SK-N-SH (cell line): ENCODE data around the gene FRMD3. TPM values are rescaled to one million over a fixed set of nuclear protein-coding genes. Genes with fewer than 3 reads are reported as not detected.

Experiments
- CTCF ChIA-PET: fragments of 300-600, 350-600 bp; formaldehyde crosslinking; extraction: SDS; loops from one replicate; lab custom pipeline; 2021; lab: Yijun Ruan, JAX
- POLR2A ChIA-PET: fragments of 350-600 bp; sonication (Branson Sonifier 250); formaldehyde crosslinking; extraction: SDS; loops from one replicate; lab custom pipeline; 2020; ENCODE audit warnings: antibody characterized with exemption, inconsistent platforms; lab: Yijun Ruan, JAX
- DNase-seq: peaks from one replicate; pipeline ENCODE4 v3.0.0; 2012
- H2AFZ ChIP-seq: fragments of 200-600 bp; sonication (generic); 2 replicates; pipeline ENCODE4 v1.8.1; 2016; ENCODE audit warnings: antibody characterized with exemption, mild to moderate bottlenecking, low read depth
- H3F3A ChIP-seq: fragments of 200-600 bp; sonication (generic); replicated peaks from 2 replicates; pipeline ENCODE3; 2016; ENCODE audit warnings: antibody characterized with exemption, mild to moderate bottlenecking; ENCODE audit not compliant: insufficient read depth
- H3K27ac ChIP-seq, 2 experiments: fragments of 200-500 bp in 1 of 2; fragments of 200-600 bp in 1 of 2; sonication (Bioruptor generic) in 1 of 2; sonication (generic), shearing (Covaris generic) in 1 of 2; 2 replicates each; pipeline versions ENCODE4 v1.5.1 to v1.6.1; 2014 to 2016; ENCODE audit warnings: low read depth in 2 of 2, inconsistent platforms in 1 of 2, low read length in 1 of 2, mild to moderate bottlenecking in 1 of 2, mixed read lengths in 1 of 2
- H3K27me3 ChIP-seq: fragments of 200-600 bp; sonication (generic), shearing (Covaris generic); 2 replicates; pipeline ENCODE4 v1.6.1; 2016; ENCODE audit warnings: mixed run types; ENCODE audit not compliant: insufficient read depth
- H3K36me3 ChIP-seq, 2 experiments: fragments of 200-500 bp in 1 of 2; fragments of 200-600 bp in 1 of 2; sonication (Bioruptor generic) in 1 of 2; sonication (generic) in 1 of 2; replicated peaks in 1 of 2; 2 replicates each; pipeline versions ENCODE3 to v1.5.1; 2014 to 2016; ENCODE audit warnings: low read length in 1 of 2, mild to moderate bottlenecking in 1 of 2; ENCODE audit not compliant: insufficient read depth in 2 of 2, control insufficient read depth in 1 of 2
- H3K4me1 ChIP-seq, 2 experiments: fragments of 200-500 bp in 1 of 2; fragments of 200-600 bp in 1 of 2; sonication (Bioruptor generic) in 1 of 2; sonication (generic), shearing (Covaris generic) in 1 of 2; 2 replicates each; pipeline versions ENCODE4 v1.5.1 to v1.6.1; 2014 to 2016; ENCODE audit warnings: low read depth in 1 of 2, low read length in 1 of 2, mixed run types in 1 of 2; ENCODE audit not compliant: insufficient read depth in 2 of 2, control insufficient read depth in 1 of 2
- H3K4me2 ChIP-seq: fragments of 200-600 bp; sonication (generic), shearing (Covaris generic); 2 replicates; pipeline ENCODE4 v1.6.1; 2017; ENCODE audit warnings: mixed run types
- H3K4me3 ChIP-seq, 2 experiments: fragments of 200-500 bp in 1 of 2; fragments of 200-600 bp in 1 of 2; sonication (Bioruptor generic) in 1 of 2; sonication (generic), shearing (Covaris generic) in 1 of 2; 2 replicates each; pipeline versions ENCODE4 v1.5.1 to v1.8.1; 2014 to 2016; ENCODE audit warnings: low read depth in 2 of 2, inconsistent platforms in 1 of 2, low read length in 1 of 2, mild to moderate bottlenecking in 1 of 2, mixed read lengths in 1 of 2, moderate library complexity in 1 of 2
- H3K79me2 ChIP-seq: fragments of 200-600 bp; sonication (generic); 2 replicates; pipeline ENCODE4 v1.8.1; 2017; ENCODE audit warnings: mild to moderate bottlenecking; ENCODE audit not compliant: insufficient read depth
- H3K9ac ChIP-seq: fragments of 200-600 bp; sonication (generic); 2 replicates; pipeline ENCODE4 v1.6.1; 2017; ENCODE audit warnings: mixed run types
- H3K9me2 ChIP-seq: fragments of 200-600 bp; sonication (generic); 2 replicates; pipeline ENCODE4 v1.6.1; 2017; ENCODE audit warnings: mixed run types
- H3K9me3 ChIP-seq: fragments of 200-600 bp; sonication (generic); 2 replicates; pipeline ENCODE4 v1.6.1; 2017; ENCODE audit warnings: mixed run types, mild to moderate bottlenecking, moderate library complexity
- H4K20me1 ChIP-seq: fragments of 200-600 bp; sonication (generic); 2 replicates; pipeline ENCODE4 v1.6.1; 2017; ENCODE audit warnings: mild to moderate bottlenecking, mixed run types; ENCODE audit not compliant: insufficient read depth
- CHD2 ChIP-seq: fragments of 150-350 bp; IDR thresholded peaks from 2 replicates; pipeline ENCODE4 v1.6.1; 2018; ENCODE audit warnings: low read length; ENCODE audit not compliant: partially characterized antibody
- ELF1 ChIP-seq: IDR thresholded peaks from 2 replicates; pipeline ENCODE4 v1.4.0; 2012
- EP300 ChIP-seq, 2 experiments: IDR thresholded peaks; 2 replicates each; pipeline versions ENCODE4 v1.4.0 to v1.6.1; 2012; ENCODE audit warnings: borderline replicate concordance in 1 of 2, low read depth in 1 of 2, low read length in 1 of 2
- FOSL2 ChIP-seq: IDR thresholded peaks from 2 replicates; pipeline ENCODE4 v1.4.0; 2012; ENCODE audit warnings: low read depth, mild to moderate bottlenecking, moderate library complexity, borderline replicate concordance
- FOXJ3 ChIP-seq: sonication (generic); formaldehyde crosslinking; IDR thresholded peaks from 2 replicates; pipeline ENCODE4 v1.5.1; 2020; ENCODE audit warnings: mild to moderate bottlenecking, missing genetic modification reagents
- FOXM1 ChIP-seq: IDR thresholded peaks from 2 replicates; pipeline ENCODE4 v1.4.0; 2012; ENCODE audit warnings: low read depth, mild to moderate bottlenecking
- GATA2 ChIP-seq: sonication (generic); formaldehyde crosslinking; IDR thresholded peaks from 2 replicates; pipeline ENCODE4 v1.5.0; 2020; ENCODE audit warnings: mild to moderate bottlenecking, missing genetic modification reagents
- MAX ChIP-seq: IDR thresholded peaks from 2 replicates; pipeline ENCODE4 v1.4.0; 2012; ENCODE audit warnings: low read depth
- NFIC ChIP-seq: IDR thresholded peaks from 2 replicates; pipeline ENCODE4 v1.4.0; 2012; ENCODE audit warnings: borderline replicate concordance
- NRF1 ChIP-seq: IDR thresholded peaks from 2 replicates; pipeline ENCODE4 v1.6.1; 2012; ENCODE audit warnings: low read depth, mild to moderate bottlenecking, low read length
- PBX3 ChIP-seq: IDR thresholded peaks from 2 replicates; pipeline ENCODE4; 2012
- POLR2AphosphoS5 ChIP-seq: IDR thresholded peaks from 2 replicates; pipeline ENCODE4 v1.6.1; 2012; ENCODE audit warnings: low read depth, low read length
- RAD21 ChIP-seq: IDR thresholded peaks from 2 replicates; pipeline ENCODE4 v1.6.1; 2012; ENCODE audit warnings: mild to moderate bottlenecking, low read length
- RCOR1 ChIP-seq: fragments of 150-350 bp; IDR thresholded peaks from 2 replicates; pipeline ENCODE4 v1.6.1; 2017; ENCODE audit warnings: antibody characterized with exemption, low read length
- REST ChIP-seq: IDR thresholded peaks from 2 replicates; pipeline ENCODE4 v1.6.1; 2012; ENCODE audit warnings: mild to moderate bottlenecking, low read depth, low read length, moderate library complexity
- RXRA ChIP-seq: IDR thresholded peaks from 2 replicates; pipeline ENCODE4 v1.4.0; 2012; ENCODE audit warnings: low read depth, mild to moderate bottlenecking, borderline replicate concordance
- SIN3A ChIP-seq: IDR thresholded peaks from 2 replicates; pipeline ENCODE4 v1.6.1; 2012; ENCODE audit warnings: low read depth, mild to moderate bottlenecking, low read length, moderate library complexity, borderline replicate concordance
- SMC3 ChIP-seq: IDR thresholded peaks from 2 replicates; pipeline ENCODE4 v1.6.1; 2012; ENCODE audit warnings: low read depth, low read length, improper control_type of control experiment
- TAF1 ChIP-seq: IDR thresholded peaks from 2 replicates; pipeline ENCODE4 v1.6.1; 2012; ENCODE audit warnings: low read depth, mild to moderate bottlenecking, low read length, moderate library complexity, borderline replicate concordance
- TEAD4 ChIP-seq: IDR thresholded peaks from 2 replicates; pipeline ENCODE4 v1.4.0; 2012; ENCODE audit warnings: mild to moderate bottlenecking, borderline replicate concordance; ENCODE audit not compliant: insufficient read depth
- WGBS: methylation state at CpG from one replicate; pipeline ENCODE4 v1.1.6; 2017; ENCODE audit warnings: low lambda C conversion rate; 5-methylcytosine and 5-hydroxymethylcytosine counted together
- polyA plus RNA-seq, 3 experiments: library from polyadenylated mRNA; depleted of rRNA; stranded (reverse); fragments of >200 nt; gene quantifications; 2 replicates each; pipeline ENCODE4 v1.2.3, GENCODE V29; 2012
- TF ChIP-seq, protein P1 (sequence below): IDR thresholded peaks from 2 replicates; pipeline ENCODE4 v1.4.0; 2012; ENCODE audit warnings: low read depth, borderline replicate concordance

The FRMD3 gene
- polyA plus RNA-seq, 1 of the 3 experiments (the other 2 are of a cell fraction) = 0.89 TPM

DNA sequence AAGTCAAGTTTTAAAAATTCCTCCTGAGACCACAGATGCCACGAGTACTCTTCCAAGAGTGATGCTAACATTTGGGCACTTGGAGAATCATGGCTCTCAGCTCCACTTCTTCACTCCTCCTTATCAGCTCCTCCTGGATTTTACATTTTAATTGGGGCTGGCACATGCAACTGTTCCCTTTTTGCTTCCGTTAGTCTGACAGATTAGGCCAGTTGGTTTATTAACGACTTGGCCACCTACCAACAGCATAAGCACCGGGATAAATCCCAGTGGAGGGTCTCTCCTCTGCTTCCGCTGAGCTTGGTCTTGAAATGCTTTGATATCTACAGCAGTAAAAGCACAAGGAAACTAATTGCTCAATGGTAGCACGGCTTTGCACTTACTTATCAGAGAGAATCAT is 340.6 kb downstream of the FRMD3 start:
- H3K9me2 ChIP-seq = no peaks in the 10 kb centered on the region
- DNase-seq = no peak
- WGBS = 38% methylated on average over 6 of the region's 6 CpGs
- H3F3A ChIP-seq = no peaks in the 10 kb centered on the region
- TF ChIP-seq POLR2AphosphoS5 (no peak), ELF1 (no peak), FOSL2 (no peak), SMC3 (no peak), MAX (no peak), RXRA (no peak)
- TF ChIP-seq, all 33 proteins: peak for 0
- Histone ChIP-seq H2AFZ (no peak overlapping the region), H3K27ac (no peak overlapping the region), H3K9me3 (no peaks in the 10 kb centered on the region), H3K27me3 (peaks cover 4% of the 10 kb centered on the region; the same call in 1 of the 2 replicates), H3K4me2 (no peak overlapping the region), H3K9ac (no peak overlapping the region), H4K20me1 (no peaks in the 10 kb centered on the region), H3K36me3 (no peaks in the 10 kb centered on the region), H3K79me2 (no peaks in the 10 kb centered on the region), H3K4me1 (peaks cover 0 to 8% of the 10 kb centered on the region in 2 experiments; a peak in 1 of 4 replicates), H3K4me3 (no peak overlapping the region)
- POLR2A ChIA-PET = no interaction called here
- CTCF ChIA-PET = interaction anchor here (1.0 to 2.2 kb wide), 8 partner anchors 16 to 377 kb away, joined by 3 to 12 read pairs (median 4); partner anchors contain the start of gene FRMD3

DNA sequence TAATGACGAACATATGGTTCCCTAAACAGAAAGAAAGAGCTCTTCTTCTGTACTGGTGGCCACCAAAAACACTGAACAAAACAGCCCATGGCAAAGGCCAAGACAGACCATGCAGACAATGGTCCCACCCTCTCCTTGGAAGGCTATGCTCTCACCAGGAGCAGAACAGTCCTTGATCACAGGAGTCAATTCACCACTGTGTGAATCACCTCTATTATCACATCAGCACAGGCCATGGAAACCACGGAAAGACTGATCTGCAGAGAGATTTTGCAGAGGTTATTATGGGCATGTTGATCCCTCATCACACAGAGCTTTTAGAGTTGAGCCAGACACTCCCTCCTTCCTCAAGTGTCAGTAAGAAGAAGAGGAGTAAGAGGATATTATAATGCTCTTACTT is 341.3 kb downstream of the FRMD3 start:
- ChIA-PET POLR2A (no interaction called here), CTCF (interaction anchor here (0.7 to 2.2 kb wide), 8 partner anchors 23 to 348 kb away, joined by 3 to 12 read pairs (median 3); partner anchors contain the start of gene FRMD3)
- Histone ChIP-seq H3K36me3 (no peaks in the 10 kb centered on the region), H2AFZ (no peak overlapping the region), H3K79me2 (no peaks in the 10 kb centered on the region), H3K4me3 (no peak overlapping the region), H3K4me1 (peaks cover 0 to 8% of the 10 kb centered on the region in 2 experiments; a peak in 1 of 4 replicates), H3K27ac (no peak overlapping the region), H3K9me2 (no peaks in the 10 kb centered on the region), H3K9me3 (no peaks in the 10 kb centered on the region), H3K27me3 (peaks cover 4% of the 10 kb centered on the region; the same call in 1 of the 2 replicates), H3K4me2 (no peak overlapping the region), H3F3A (no peaks in the 10 kb centered on the region), H3K9ac (no peak overlapping the region), H4K20me1 (no peaks in the 10 kb centered on the region)
- WGBS = 50% methylated on average over 2 of the region's 2 CpGs
- no peak for DNase-seq
- TF ChIP-seq PBX3 = no peak
- TF ChIP-seq TEAD4 = no peak
- no peak for TF ChIP-seq FOXJ3 (CRISPR knock-in tag)
- TF ChIP-seq SIN3A = no peak
- TF ChIP-seq FOSL2 = no peak
- no peak for TF ChIP-seq POLR2AphosphoS5
- no peak for TF ChIP-seq REST
- no peak for TF ChIP-seq CHD2
- no peak for TF ChIP-seq TAF1
- TF ChIP-seq FOXM1 = no peak
- TF ChIP-seq SMC3 = no peak
- no peak for TF ChIP-seq EP300 (IDR thresholded peaks at IDR 0.05; ENCODE audit: borderline replicate concordance in 1 of 2, low read depth in 1 of 2, low read length in 1 of 2)
- no peak for TF ChIP-seq NRF1
- TF ChIP-seq, protein P1, sequence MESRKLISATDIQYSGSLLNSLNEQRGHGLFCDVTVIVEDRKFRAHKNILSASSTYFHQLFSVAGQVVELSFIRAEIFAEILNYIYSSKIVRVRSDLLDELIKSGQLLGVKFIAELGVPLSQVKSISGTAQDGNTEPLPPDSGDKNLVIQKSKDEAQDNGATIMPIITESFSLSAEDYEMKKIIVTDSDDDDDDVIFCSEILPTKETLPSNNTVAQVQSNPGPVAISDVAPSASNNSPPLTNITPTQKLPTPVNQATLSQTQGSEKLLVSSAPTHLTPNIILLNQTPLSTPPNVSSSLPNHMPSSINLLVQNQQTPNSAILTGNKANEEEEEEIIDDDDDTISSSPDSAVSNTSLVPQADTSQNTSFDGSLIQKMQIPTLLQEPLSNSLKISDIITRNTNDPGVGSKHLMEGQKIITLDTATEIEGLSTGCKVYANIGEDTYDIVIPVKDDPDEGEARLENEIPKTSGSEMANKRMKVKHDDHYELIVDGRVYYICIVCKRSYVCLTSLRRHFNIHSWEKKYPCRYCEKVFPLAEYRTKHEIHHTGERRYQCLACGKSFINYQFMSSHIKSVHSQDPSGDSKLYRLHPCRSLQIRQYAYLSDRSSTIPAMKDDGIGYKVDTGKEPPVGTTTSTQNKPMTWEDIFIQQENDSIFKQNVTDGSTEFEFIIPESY = no peak
- no peak for TF ChIP-seq NFIC
- no peak for TF ChIP-seq RCOR1
- TF ChIP-seq RAD21 = no peak
- TF ChIP-seq GATA2 (CRISPR knock-in tag) = no peak
